Thyroid gland (tissue), 4 donors: ENCODE measurements around the gene GFM2. TPM values are rescaled to one million over a fixed set of nuclear protein-coding genes. Genes with fewer than 3 reads are reported as not detected.

ENCODE experiments used
- DNase-seq, 2 donors: peaks; one replicate each; pipeline ENCODE4 v3.0.0-alpha.2; 2019
- H3K27ac ChIP-seq, 3 donors: fragments of 200-600 bp; sonication (generic); 1 replicate in 2 of 3; 2 replicates in 1 of 3; pipeline ENCODE4 v1.5.1; 2016 to 2019; ENCODE audit warnings: mild to moderate bottlenecking in 1 of 3, moderate library complexity in 1 of 3
- H3K27me3 ChIP-seq: fragments of 200-600 bp; sonication (generic); one replicate; pipeline ENCODE4 v1.5.1; 2019
- H3K36me3 ChIP-seq, 2 donors: fragments of 200-600 bp; sonication (generic); one replicate each; pipeline ENCODE4 v1.5.1; 2016 to 2019
- H3K4me1 ChIP-seq, 2 donors: fragments of 200-600 bp; sonication (generic); one replicate each; pipeline ENCODE4 v1.5.1; 2017 to 2019
- H3K4me3 ChIP-seq, 3 donors: fragments of 200-600 bp; sonication (generic); replicated peaks in 1 of 3; 1 replicate in 2 of 3; 2 replicates in 1 of 3; pipeline ENCODE4 v1.5.1; 2016; ENCODE audit warnings: mild to moderate bottlenecking in 1 of 3
- H3K9me3 ChIP-seq: fragments of 200-600 bp; sonication (generic); one replicate; pipeline ENCODE4 v1.5.1; 2017
- CTCF ChIP-seq, 6 experiments: fragments of 200-600 bp in 3 of 6; fragments of 450-650 bp in 3 of 6; sonication (generic) in 3 of 6; IDR thresholded peaks; one replicate each; pipeline ENCODE4 v1.5.1; 2016 to 2019; ENCODE audit warnings: antibody characterized with exemption in 6 of 6, mild to moderate bottlenecking in 2 of 6, inconsistent platforms in 1 of 6, moderate library complexity in 1 of 6
- POLR2A ChIP-seq, 2 donors: fragments of 450-650 bp; IDR thresholded peaks; one replicate each; pipeline ENCODE4 v1.6.1; 2017; ENCODE audit warnings: antibody characterized with exemption in 2 of 2, mild to moderate bottlenecking in 2 of 2, moderate library complexity in 1 of 2
- WGBS, 2 donors: methylation state at CpG; one replicate each; pipeline ENCODE4 v1.1.5; 2017; 5-methylcytosine and 5-hydroxymethylcytosine counted together
- intact Hi-C: fragments of 100-400 bp; cut with DNase I; formaldehyde crosslinking; loops from one replicate; pipeline ENCODE4 v1.15.1; 2023
- total RNA-seq, 4 donors: library from RNA; depleted of rRNA; stranded (reverse); fragments of >200 nt; gene quantifications; one replicate each; pipeline ENCODE4 v1.2.3, GENCODE V29; 2016

The GFM2 gene
- total RNA-seq, 4 donors from 2014 or later = 26.5 to 49.0 (median 32.8) TPM

DNA sequence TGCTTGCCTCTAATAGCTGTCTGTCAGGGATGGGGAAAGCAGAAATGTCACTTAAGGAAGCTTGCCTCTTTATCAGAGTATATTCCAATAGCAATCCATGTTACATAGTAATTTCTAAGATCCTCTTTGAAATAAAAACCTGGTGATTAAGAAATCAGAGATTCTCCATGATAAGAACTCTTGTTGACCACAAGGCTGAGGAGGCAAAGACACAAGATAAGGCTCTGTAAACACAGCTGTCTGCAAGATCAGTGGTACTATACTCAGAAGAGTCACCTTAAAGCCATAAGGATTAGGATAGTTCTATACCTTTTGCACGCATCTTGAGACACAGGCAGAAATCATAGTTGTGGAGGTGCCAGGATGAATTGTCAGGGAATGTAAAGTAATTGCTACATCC is 41.6 kb downstream of the GFM2 start:
- Histone ChIP-seq H3K4me1 (no peaks in the 10 kb centered on the region), H3K27ac (no peak overlapping the region), H3K27me3 (no peaks in the 10 kb centered on the region), H3K9me3 (no peaks in the 10 kb centered on the region), H3K4me3 (no peak overlapping the region), H3K36me3 (peaks cover 12 to 40% of the 10 kb centered on the region in 2 donors)
- 89 to 92% methylated on average over 1 of the region's 1 CpG for WGBS, 2 donors
- intact Hi-C loops = no loop called here
- no peak for DNase-seq
- no peak for TF ChIP-seq CTCF (IDR thresholded peaks at IDR 0.05)
- no peak for TF ChIP-seq POLR2A (IDR thresholded peaks at IDR 0.05)

DNA sequence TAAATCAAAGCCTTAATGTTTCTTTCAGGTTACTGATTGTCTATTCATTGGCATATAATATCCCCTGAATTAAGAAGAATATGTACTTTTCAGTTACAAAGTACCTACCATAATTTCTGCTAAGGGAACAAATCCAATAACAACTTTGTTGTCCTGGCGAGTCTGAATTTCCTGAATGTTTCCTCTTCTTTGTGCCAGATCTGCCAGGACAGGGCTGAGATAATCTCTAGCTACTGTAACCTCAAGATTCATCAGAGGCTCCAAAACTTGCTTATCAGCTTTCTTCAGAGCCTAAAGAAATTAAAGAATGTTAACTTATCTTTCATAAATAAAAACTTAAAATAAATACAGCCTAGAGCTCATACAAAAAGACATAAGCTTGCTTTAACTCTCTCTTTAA is 44.6 kb downstream of the GFM2 start:
- no peak overlapping the region for H3K4me3 ChIP-seq
- 67 to 86% methylated on average over 1 of the region's 1 CpG for WGBS, 2 donors
- no peaks in the 10 kb centered on the region for H3K9me3 ChIP-seq
- H3K4me1 ChIP-seq = no peaks in the 10 kb centered on the region
- no peaks in the 10 kb centered on the region for H3K27me3 ChIP-seq
- no peak for DNase-seq
- peaks cover 7 to 49% of the 10 kb centered on the region in 2 donors for H3K36me3 ChIP-seq
- TF ChIP-seq POLR2A (IDR thresholded peaks at IDR 0.05) = no peak
- no peak for TF ChIP-seq CTCF (IDR thresholded peaks at IDR 0.05)
- intact Hi-C loops = no loop called here
- H3K27ac ChIP-seq = no peak overlapping the region

GRCh38 chr5:74717596-74717995 is 49.3 kb downstream of the GFM2 start:
- TF ChIP-seq CTCF (IDR thresholded peaks at IDR 0.05) (no peak), POLR2A (IDR thresholded peaks at IDR 0.05) (no peak)
- Histone ChIP-seq H3K36me3 (peaks cover 7 to 30% of the 10 kb centered on the region in 2 donors), H3K4me1 (no peaks in the 10 kb centered on the region), H3K27me3 (no peaks in the 10 kb centered on the region), H3K9me3 (no peaks in the 10 kb centered on the region), H3K4me3 (no peak overlapping the region), H3K27ac (no peak overlapping the region)
- intact Hi-C loops = no loop called here
- DNase-seq = no peak
- WGBS, 2 donors = 73 to 100% methylated on average over 1 of the region's 1 CpG

- 95 to 97% methylated on average over 4 of the region's 4 CpGs for WGBS, 2 donors
- H3K4me1 ChIP-seq = no peaks in the 10 kb centered on the region
- TF ChIP-seq POLR2A (IDR thresholded peaks at IDR 0.05) (no peak), CTCF (IDR thresholded peaks at IDR 0.05) (no peak)
These were observed 73.7 kb downstream of the GFM2 start for GRCh38 chr5:74693191-74693590.

GRCh38 chr5:74686962-74687751 is 79.8 kb downstream of the GFM2 start:
- intact Hi-C loops = loop anchor here (10.0 kb wide), 1 partner anchor 218 kb away; no protein-coding TSS in a partner anchor
- H3K27ac ChIP-seq = no peak overlapping the region
- no peak for DNase-seq

More at GRCh38 chr5:74693191-74693590, 73.7 kb downstream of the GFM2 start:
- DNase-seq = no peak
- Histone ChIP-seq H3K27me3 (no peaks in the 10 kb centered on the region), H3K27ac (no peak overlapping the region), H3K4me3 (no peak overlapping the region), H3K9me3 (no peaks in the 10 kb centered on the region), H3K36me3 (peaks cover 11 to 23% of the 10 kb centered on the region in 2 donors)
- intact Hi-C loops = no loop called here

More at GRCh38 chr5:74686962-74687751, 79.8 kb downstream of the GFM2 start:
- Histone ChIP-seq H3K4me1 (peaks cover 0 to 14% of the 10 kb centered on the region in 2 donors), H3K27me3 (no peaks in the 10 kb centered on the region), H3K9me3 (no peaks in the 10 kb centered on the region), H3K4me3 (no peak overlapping the region), H3K36me3 (peaks cover 3% of the 10 kb centered on the region in 2 donors)
- WGBS, 2 donors = 86 to 87% methylated on average over 5 of the region's 5 CpGs
- TF ChIP-seq CTCF (IDR thresholded peaks at IDR 0.05) = no peak
- TF ChIP-seq POLR2A (IDR thresholded peaks at IDR 0.05) = no peak
